Skeletal muscle satellite cell (primary cell): Measurements from ENCODE around the gene TFCP2.
A peak's percentile ranks its signal among the peaks of the same experiment; 100 is the strongest.

Experiments used
- H3K27me3 ChIP-seq: 2 replicates; pipeline ENCODE4 v1.7.0; 2013; ENCODE audit warnings: low read length; ENCODE audit not compliant: control insufficient read depth, insufficient read depth
- H3K36me3 ChIP-seq: 2 replicates; pipeline ENCODE4 v1.7.0; 2013; ENCODE audit warnings: mild to moderate bottlenecking, control low read depth, low read length; ENCODE audit not compliant: insufficient read depth
- H3K4me1 ChIP-seq: 2 replicates; pipeline ENCODE4 v1.7.0; 2013; ENCODE audit warnings: low read length; ENCODE audit not compliant: control insufficient read depth, insufficient read depth
- H3K4me2 ChIP-seq: 2 replicates; pipeline ENCODE4 v1.7.0; 2013; ENCODE audit warnings: mild to moderate bottlenecking, low read length
- H3K4me3 ChIP-seq: 2 replicates; pipeline ENCODE4 v1.7.0; 2013; ENCODE audit warnings: low read length
- H3K9ac ChIP-seq: 2 replicates; pipeline ENCODE4 v1.7.0; 2013; ENCODE audit warnings: mild to moderate bottlenecking, low read depth, low read length, moderate library complexity
- H3K9me3 ChIP-seq: replicated peaks from 2 replicates; pipeline ENCODE4 v1.7.0; 2013; ENCODE audit warnings: mild to moderate bottlenecking, control low read depth, low read length

TFCP2 gene

GRCh38 chr12:51132693-51133092 lies 40.2 kb downstream of the TFCP2 start:
- Histone ChIP-seq H3K9ac (no peak overlapping the region), H3K36me3 (no peaks in the 10 kb centered on the region), H3K4me1 (peaks cover 11% of the 10 kb centered on the region), H3K9me3 (no peaks in the 10 kb centered on the region), H3K4me3 (no peak overlapping the region), H3K4me2 (no peak overlapping the region), H3K27me3 (no peaks in the 10 kb centered on the region)

GRCh38 chr12:51131745-51132521 lies 41.0 kb downstream of the TFCP2 start:
- no peaks in the 10 kb centered on the region for H3K36me3 ChIP-seq
- peaks cover 18% of the 10 kb centered on the region for H3K4me1 ChIP-seq
- no peak overlapping the region for H3K4me2 ChIP-seq
- no peak overlapping the region for H3K4me3 ChIP-seq
- H3K9me3 ChIP-seq = no peaks in the 10 kb centered on the region
- no peak overlapping the region for H3K9ac ChIP-seq
- H3K27me3 ChIP-seq = no peaks in the 10 kb centered on the region

GRCh38 chr12:51128919-51129318 lies 44.0 kb downstream of the TFCP2 start:
- no peak overlapping the region for H3K9ac ChIP-seq
- no peak overlapping the region for H3K4me2 ChIP-seq
- peaks cover 19% of the 10 kb centered on the region for H3K4me1 ChIP-seq
- no peaks in the 10 kb centered on the region for H3K27me3 ChIP-seq
- H3K36me3 ChIP-seq = peaks cover 7% of the 10 kb centered on the region
- H3K4me3 ChIP-seq = no peak overlapping the region
- H3K9me3 ChIP-seq = no peaks in the 10 kb centered on the region

GRCh38 chr12:51127050-51127729 lies 45.7 kb downstream of the TFCP2 start:
- Histone ChIP-seq H3K36me3 (peaks cover 11% of the 10 kb centered on the region), H3K4me3 (no peak overlapping the region), H3K4me1 (peaks cover 14% of the 10 kb centered on the region), H3K27me3 (no peaks in the 10 kb centered on the region), H3K9me3 (no peaks in the 10 kb centered on the region), H3K4me2 (no peak overlapping the region), H3K9ac (peak overlapping the region; percentile 25)

- no peaks in the 10 kb centered on the region for H3K9me3 ChIP-seq
- H3K36me3 ChIP-seq = peaks cover 11% of the 10 kb centered on the region
- peaks cover 14% of the 10 kb centered on the region for H3K4me1 ChIP-seq
- no peak overlapping the region for H3K4me3 ChIP-seq
- no peak overlapping the region for H3K9ac ChIP-seq
- H3K4me2 ChIP-seq = no peak overlapping the region
- H3K27me3 ChIP-seq = no peaks in the 10 kb centered on the region
These were observed 46.6 kb downstream of the TFCP2 start for GRCh38 chr12:51126297-51126696.

GRCh38 chr12:51124504-51124903 lies 48.4 kb downstream of the TFCP2 start:
- H3K9ac ChIP-seq = no peak overlapping the region
- H3K9me3 ChIP-seq = no peaks in the 10 kb centered on the region
- no peak overlapping the region for H3K4me3 ChIP-seq
- peaks cover 11% of the 10 kb centered on the region for H3K36me3 ChIP-seq
- no peaks in the 10 kb centered on the region for H3K27me3 ChIP-seq
- no peak overlapping the region for H3K4me2 ChIP-seq
- H3K4me1 ChIP-seq = peaks cover 14% of the 10 kb centered on the region

GRCh38 chr12:51122844-51123243 lies 50.1 kb downstream of the TFCP2 start:
- Histone ChIP-seq H3K36me3 (peaks cover 11% of the 10 kb centered on the region), H3K4me1 (peaks cover 8% of the 10 kb centered on the region), H3K27me3 (no peaks in the 10 kb centered on the region), H3K4me3 (no peak overlapping the region), H3K4me2 (no peak overlapping the region), H3K9ac (no peak overlapping the region), H3K9me3 (no peaks in the 10 kb centered on the region)

- H3K27me3 ChIP-seq = no peaks in the 10 kb centered on the region
- H3K4me1 ChIP-seq = no peaks in the 10 kb centered on the region
- H3K36me3 ChIP-seq = peaks cover 20% of the 10 kb centered on the region
- no peaks in the 10 kb centered on the region for H3K9me3 ChIP-seq
- no peak overlapping the region for H3K9ac ChIP-seq
- no peak overlapping the region for H3K4me2 ChIP-seq
- H3K4me3 ChIP-seq = no peak overlapping the region
These were observed 54.2 kb downstream of the TFCP2 start for GRCh38 chr12:51118706-51119105.

GRCh38 chr12:51115533-51115932 lies 57.4 kb downstream of the TFCP2 start:
- no peak overlapping the region for H3K4me3 ChIP-seq
- H3K9me3 ChIP-seq = no peaks in the 10 kb centered on the region
- no peaks in the 10 kb centered on the region for H3K27me3 ChIP-seq
- no peak overlapping the region for H3K4me2 ChIP-seq
- no peak overlapping the region for H3K9ac ChIP-seq
- H3K4me1 ChIP-seq = no peaks in the 10 kb centered on the region
- peaks cover 39% of the 10 kb centered on the region for H3K36me3 ChIP-seq

- Histone ChIP-seq H3K9me3 (no peaks in the 10 kb centered on the region), H3K4me2 (no peak overlapping the region), H3K9ac (no peak overlapping the region), H3K27me3 (no peaks in the 10 kb centered on the region), H3K4me3 (no peak overlapping the region), H3K4me1 (no peaks in the 10 kb centered on the region), H3K36me3 (peaks cover 51% of the 10 kb centered on the region)
These were observed 64.8 kb downstream of the TFCP2 start for GRCh38 chr12:51108136-51108535.

- Histone ChIP-seq H3K9ac (no peak overlapping the region), H3K36me3 (peaks cover 46% of the 10 kb centered on the region), H3K9me3 (no peaks in the 10 kb centered on the region)
These were observed 69.0 kb downstream of the TFCP2 start for GRCh38 chr12:51103977-51104376.

GRCh38 chr12:51098611-51099010 lies 74.3 kb downstream of the TFCP2 start:
- Histone ChIP-seq H3K4me1 (no peaks in the 10 kb centered on the region), H3K4me3 (no peak overlapping the region), H3K9me3 (no peaks in the 10 kb centered on the region), H3K27me3 (no peaks in the 10 kb centered on the region), H3K36me3 (peaks cover 46% of the 10 kb centered on the region), H3K9ac (no peak overlapping the region), H3K4me2 (no peak overlapping the region)

More at GRCh38 chr12:51103977-51104376, 69.0 kb downstream of the TFCP2 start:
- no peak overlapping the region for H3K4me2 ChIP-seq
- H3K4me1 ChIP-seq = no peaks in the 10 kb centered on the region
- H3K4me3 ChIP-seq = no peak overlapping the region
- H3K27me3 ChIP-seq = no peaks in the 10 kb centered on the region
